GM19467 (cell line): ENCODE data around the gene CABP1.
"Not testable (repeated sequence)": the region's sequence is repeated elsewhere in the genome, so short reads cannot be mapped to it uniquely, and the experiment has no call there.

ENCODE experiments used
- ATAC-seq: cut with Tn5 transposase; IDR thresholded peaks from one replicate; pipeline ENCODE4 v1.9.1; 2021; ENCODE audit warnings: mild to moderate bottlenecking, moderate library complexity; ENCODE audit not compliant: unreplicated experiment

Gene CABP1

DNA sequence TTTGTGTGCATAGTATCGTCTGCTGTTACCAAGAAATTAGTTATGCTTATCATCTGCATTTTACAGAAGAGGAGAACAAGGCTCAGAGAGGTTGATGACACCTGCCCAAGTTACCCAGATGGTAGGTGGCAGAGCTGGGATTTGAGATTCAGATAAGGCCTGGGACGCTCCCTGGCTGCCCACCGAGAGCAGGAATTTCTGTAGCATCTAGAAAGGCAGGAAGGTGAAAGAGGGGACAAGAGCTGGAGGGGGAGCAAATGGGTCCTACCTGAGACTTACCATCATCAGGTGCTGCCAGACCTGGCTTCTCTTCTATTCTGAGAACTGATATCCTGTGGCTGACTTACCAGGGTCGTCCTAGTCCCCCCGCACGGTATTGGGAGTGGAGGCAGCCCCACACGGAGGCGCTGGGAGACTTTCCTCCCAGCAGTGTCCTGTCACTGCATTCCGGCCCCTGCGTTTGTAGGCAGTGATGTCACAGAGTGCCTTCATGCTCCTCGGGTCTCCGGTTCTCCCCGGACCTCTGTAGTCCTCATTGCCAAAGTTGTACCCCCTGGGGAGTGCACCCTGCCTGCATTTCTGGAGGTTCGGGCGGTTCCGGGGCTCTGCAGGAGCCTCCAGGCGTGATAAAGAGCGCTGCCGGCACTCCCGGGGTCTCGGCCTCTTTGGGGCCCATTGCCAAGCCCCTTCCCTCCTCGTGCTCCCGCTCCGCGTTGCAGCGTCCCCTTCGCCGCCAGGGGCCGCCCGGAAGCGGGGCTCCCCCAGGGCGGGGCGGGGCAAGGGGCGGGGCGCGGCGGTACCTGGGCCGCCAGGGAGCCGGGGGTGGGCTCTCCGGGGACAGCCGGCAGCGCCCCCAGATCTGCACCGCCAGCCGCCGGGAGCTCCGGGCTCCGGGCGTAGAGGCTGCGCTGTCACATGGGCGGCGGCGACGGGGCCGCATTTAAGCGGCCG lies at the start of gene CABP1:
Gene CABP1 (plus strand): TSS at position 856 of the 951 bp plus-strand sequence. CDS start 60 bp downstream, at position 916.
- ATAC-seq = peak; percentile 57

DNA sequence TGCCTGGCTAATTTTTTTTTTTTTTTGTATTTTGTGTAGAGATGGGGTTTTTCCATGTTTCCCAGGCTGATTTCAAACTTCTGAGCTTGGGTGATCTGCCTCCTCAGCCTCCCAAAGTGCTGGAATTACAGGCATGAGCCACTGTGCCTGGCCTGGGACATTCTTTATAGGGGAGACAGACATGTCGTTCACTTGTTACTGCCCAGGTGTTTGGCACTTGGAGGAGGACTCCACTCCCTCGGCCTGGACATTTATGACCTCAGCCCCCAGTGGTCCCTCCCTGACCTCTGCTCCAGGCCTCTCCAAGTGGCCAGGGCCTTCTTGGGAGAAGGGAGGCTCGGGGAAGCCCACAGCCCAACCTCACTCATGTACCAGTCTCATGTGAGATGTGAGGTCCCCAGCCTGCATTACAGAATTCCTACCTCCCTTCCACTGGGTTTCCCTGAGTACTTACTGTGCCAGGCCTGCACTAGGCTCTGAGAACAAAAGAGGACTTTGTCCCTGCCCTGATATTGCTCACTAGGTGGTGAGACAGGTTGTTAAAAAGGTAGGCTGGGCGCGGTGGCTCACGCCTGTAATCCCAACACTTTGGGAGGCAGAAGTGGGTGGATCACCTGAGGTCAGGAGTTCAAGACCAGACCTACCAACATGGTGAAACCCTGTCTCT lies 49.6 kb upstream of the CABP1 start:
- no peak for ATAC-seq

DNA sequence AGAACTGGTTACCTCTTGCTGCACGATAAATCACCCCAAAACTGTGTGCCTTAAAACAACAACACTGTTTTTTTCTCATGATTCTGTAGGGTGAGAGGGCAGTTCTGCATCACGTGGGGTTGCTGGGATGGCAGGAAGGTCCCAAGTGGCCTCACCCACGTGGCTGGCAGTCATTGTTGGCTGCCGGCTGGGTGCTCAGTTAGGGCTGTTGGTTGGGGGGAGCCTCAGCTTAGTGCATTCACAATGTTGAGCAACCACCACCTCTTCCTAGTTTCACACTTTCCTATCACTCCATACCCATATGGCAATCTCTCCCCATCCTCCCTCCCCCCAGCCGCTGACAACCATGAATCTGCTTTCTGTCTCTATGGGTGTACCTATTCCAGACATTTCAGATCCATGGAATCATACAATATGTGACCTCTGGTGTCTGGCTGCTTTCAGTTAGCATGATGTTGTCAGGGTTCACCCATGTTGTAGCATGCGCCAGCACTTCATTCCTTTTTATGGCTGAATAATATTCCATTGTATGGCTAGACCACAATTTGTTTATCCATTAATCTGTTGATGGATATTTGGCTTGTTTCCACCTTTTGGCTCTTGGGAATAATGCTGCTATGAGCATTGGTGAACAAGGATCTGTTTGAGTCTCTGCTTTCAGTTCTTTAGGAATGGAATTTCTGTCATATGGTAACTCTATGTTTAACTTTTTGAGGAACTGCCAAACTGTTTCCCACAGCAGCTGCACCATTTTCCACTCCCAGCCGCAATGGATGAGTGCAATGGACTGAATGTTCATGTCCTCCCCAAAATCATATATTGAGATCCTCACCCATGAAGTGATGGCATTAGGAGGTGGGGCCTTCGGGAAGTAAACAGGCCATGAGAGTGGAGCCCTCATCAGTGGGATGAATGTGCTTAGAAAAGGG lies 48.0 kb upstream of the CABP1 start:
- ATAC-seq = no peak

DNA sequence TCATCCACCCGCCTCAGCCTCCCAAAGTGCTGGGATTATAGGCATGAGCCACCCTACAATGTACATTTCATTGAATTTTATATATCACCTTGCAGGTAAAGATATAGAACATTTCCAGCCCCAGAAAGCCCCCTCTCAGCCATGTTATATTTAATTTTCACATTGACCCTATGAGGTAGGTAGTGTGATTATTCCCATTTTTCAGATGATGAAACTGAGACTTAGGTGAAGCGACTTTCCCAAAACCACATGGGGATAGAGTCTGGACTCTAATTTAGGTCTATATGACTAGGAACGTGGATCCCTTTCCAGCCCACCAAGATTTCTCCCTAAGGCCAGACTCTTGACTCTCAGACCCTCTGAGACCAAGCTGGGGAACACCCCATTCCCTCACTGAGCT lies 43.5 kb upstream of the CABP1 start:
- no peak for ATAC-seq

DNA sequence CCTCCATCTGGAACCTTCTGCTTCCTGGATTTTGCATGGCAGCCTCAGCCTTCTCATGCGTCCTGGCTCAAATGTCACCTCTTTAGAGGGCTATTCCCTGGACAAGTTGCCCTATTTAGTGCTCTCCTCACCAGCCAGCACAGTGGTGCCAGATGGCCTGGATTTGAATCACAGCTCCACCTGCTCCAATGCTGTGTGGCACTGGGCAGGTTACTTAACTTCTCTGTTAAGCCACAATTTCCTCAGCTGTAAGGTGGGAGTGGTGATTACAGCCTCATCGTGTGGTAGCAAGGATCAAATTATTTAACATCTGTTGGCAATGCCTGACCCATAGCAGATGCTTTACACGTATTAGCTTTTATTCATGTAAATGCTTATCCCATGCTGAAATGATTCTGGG lies 42.6 kb upstream of the CABP1 start:
- no peak for ATAC-seq

DNA sequence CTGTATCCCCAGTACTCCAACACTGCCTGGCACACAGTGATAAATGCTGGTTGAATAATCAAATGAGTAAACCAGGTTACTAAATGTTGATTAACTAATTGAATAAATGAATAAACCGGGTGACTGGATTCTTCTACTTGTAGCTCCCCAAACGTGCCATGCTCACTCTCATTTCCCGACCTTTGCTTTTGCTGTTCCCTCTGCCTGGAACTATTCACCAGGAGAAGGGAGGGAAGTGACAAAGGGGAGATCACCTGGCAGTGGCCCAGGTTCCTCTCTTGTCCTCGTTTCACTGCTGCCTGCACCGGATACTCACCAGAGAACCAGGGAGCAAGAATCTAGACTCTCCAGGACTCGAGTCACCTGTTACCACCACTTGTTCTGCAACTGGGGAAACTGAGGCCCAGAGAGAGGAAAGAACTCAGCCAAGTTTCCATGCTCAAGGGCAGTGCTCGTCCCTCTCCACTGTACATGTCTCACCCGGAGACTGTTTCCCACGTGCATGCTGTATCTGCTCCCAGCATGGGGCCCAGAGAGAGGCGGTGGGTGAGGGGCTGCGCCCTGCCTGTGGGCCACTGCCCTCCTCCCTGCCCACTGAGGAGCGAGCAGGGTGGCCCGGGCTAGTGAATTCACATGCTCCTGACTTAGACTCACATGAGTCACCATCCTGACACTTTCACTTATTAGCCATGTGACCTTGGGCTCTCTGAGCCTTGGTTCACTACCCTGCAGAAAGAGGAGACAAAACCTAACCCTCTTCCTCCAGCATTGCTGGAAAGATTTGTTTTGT lies 41.6 kb upstream of the CABP1 start:
- ATAC-seq = no peak

DNA sequence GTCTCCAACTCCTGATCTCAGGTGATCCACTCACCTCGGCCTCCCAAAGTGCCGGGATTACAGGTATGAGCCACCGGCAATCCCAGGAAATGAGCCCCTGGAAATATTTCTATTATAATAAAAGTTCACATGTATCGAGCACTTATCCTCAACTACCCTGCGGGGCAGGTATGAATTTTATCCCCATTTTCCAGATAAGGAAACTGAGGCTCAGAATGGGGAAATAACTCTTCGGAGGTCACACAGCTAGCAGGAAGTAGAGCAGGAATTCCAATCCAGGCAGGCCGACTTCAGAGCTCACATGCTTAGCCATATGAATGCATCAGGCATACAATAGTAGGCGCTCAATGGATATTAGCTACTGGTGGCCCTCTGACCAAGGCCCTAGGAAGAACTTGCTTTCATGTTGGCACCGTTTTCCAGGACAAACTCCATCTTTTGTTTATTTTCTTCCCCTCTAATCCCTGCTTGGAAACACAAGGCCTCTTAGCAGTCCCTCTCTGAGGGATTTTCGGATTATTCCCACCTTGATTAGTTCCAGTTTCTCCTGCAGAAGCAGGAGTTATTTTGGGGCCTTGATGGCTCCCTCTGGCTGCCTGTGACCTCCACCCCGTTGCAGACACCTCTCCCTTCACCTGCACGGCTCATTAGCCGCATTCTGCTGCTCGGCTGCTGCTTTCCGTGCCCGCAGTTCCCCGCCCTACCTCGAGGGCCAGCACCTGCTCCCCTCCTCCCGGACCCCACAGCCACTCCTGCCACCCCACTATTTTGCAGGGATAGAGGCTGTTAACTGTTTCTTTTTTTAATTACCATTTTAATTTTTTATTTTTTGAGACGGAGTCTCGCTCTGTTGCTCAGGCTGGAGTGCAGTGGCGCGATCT lies 40.5 kb upstream of the CABP1 start:
- no peak for ATAC-seq

DNA sequence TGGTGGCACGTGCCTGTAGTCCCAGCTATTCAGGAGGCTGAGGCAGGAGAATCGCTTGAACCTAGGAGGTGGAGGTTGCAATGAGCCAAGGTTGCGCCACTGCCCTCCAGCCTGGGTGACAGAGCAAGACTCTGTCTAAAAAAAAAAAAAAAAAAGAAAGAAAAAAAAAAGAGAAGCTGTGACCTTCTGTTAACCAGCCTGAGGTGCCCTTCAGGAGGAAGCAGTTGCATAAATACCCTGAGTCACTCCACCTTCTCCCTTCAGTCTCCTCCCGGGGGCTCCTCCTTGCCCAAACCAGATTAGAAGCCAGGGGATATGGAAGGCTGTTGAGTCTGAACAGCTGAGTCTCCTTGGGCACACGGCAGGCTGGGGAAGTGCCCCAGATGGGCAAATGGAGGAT lies 38.0 kb upstream of the CABP1 start:
- not testable (repeated sequence) for ATAC-seq

DNA sequence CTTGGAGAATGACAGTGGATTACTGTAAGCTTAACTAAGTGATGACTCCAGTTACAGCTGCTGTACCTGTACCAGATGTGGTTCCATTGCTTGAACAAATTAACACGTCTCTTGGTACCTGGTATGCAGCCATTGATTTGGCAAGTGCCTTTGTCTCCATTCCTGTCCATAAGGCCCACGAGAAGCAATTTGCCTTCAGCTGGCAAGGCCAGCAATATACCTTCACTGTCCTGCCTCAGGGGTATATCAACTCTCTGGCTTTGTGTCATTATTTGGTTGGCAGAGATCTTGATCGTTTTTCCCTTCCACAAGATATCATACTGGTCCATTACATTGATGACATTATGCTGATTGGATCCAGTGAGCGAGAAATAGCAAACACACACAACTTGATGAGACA lies 29.9 kb upstream of the CABP1 start:
- no peak for ATAC-seq

DNA sequence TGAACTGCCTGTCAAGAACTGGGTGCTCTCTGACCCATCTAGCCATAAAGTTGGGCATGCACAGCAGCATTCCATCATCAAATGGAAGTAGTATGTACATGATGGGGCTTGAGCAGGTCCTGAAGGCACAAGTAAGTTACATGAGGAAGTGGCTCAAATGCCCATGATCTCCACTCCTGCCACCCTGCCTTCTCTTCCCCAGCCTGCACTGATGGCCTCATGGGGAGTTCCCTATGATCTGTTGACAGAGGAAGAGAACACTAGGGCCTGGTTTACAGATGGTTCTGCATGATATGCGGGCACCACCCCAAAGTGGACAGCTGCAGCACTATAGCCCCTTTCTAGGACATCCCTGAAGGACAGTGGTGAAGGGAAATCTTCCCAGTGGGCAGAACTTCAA lies 28.9 kb upstream of the CABP1 start:
- ATAC-seq = not testable (repeated sequence)

DNA sequence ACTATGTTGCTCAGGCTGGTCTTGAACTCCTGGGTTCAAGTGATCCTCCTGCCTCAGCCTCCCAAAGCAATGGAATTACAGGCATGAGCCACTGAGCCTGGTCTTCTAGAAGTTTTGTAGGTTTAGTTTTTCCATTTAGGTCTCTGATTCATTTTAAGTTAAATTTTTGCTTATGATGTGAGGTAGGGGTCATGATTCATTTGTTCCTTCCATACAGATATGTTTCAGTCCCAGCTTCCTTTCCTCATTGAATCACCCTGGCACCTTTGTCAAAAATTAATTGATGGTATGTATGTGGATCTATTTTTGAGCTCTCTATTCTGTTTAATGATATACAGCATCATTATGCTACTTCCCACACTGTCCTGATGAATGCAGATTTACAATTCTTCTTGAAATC lies 25.6 kb upstream of the CABP1 start:
- no peak for ATAC-seq

DNA sequence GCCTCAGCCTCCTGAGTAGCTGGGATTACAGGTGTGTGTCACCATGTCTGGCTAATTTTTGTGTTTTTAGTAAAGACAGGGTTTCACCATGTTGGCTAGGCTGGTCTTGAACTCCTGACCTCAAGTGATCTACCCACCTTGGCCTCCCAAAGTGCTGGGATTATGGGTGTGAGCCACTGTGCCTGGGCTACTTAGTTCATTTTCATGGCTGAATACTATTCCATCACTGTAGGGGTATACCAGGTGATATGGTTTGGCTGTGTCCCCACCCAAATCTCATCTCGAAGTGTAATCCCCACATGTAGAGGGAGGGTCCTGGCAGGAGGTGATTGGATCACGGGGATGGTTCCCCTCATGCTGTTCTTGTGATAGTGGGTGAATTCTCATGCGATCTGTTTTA lies 23.2 kb upstream of the CABP1 start:
- not testable (repeated sequence) for ATAC-seq

DNA sequence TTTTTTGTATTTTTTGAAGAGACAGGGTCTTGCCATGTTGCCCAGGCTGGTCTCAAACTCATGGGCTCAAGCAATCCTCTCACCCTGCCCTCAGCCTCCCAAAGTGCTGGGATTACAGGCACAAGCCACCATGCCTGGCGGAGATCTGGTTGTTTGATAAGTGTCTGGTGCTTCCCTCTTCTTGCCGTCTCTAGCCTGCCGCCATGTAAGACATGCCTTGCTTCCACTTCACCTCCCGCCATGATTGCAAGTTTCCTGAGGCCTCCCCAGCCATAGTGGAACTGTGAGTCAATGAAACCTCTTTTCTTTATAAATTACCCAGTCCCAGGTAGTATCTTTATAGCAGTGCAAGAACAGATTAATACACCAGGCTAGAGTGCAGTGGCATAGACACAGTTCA lies 22.7 kb upstream of the CABP1 start:
- ATAC-seq = not testable (repeated sequence)

DNA sequence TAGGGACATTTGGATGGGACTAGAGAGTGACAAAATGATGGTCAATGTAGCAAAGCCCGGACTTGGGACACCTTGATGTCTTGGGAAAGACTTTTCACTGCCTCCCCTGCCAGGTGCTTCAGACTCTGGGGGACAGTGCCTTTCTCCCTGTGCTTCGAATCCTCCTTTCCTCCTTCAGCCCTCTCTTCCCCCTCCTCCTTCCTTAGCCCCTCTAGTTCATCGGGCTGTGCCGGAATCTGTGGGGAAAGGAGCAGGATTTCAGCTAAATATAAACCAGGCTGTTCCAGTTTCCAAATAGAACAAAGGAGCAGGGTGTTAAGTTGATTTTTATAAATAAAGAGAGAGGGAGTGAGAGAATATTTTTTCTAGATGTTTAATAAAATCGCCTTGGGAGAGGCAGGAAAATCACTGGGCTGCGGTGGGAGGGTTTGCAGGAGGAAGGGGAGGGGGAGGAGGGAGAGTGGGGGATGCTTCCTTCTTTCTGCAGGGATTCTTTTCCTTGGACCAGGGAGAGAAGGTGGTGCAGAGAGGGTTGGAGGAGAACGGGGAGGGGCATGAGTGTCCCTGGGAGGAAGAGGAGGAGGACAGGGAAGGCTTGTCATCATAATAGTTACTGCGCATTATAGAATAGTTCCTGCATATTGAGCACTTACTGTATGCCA lies 21.3 kb upstream of the CABP1 start:
- ATAC-seq = no peak

DNA sequence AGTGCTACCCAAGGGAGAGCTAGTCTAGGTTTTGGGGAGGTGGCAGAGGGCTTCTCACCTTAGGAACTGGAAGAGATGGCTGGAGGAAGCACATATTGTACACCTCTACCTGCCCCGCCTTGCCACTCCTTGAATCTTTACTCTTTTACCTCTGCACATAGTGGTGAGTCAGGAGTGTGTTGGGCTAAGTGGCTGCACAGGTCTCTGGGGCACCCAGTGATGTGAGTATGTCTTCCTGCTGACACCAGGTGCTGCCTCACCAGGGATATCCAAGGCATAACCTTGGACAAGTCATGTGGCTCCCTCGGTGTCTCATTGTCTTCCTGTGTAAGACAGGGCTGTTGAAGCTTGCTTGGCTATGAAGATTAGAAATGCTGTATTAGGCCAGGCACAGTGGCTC lies 19.8 kb upstream of the CABP1 start:
- ATAC-seq = no peak

DNA sequence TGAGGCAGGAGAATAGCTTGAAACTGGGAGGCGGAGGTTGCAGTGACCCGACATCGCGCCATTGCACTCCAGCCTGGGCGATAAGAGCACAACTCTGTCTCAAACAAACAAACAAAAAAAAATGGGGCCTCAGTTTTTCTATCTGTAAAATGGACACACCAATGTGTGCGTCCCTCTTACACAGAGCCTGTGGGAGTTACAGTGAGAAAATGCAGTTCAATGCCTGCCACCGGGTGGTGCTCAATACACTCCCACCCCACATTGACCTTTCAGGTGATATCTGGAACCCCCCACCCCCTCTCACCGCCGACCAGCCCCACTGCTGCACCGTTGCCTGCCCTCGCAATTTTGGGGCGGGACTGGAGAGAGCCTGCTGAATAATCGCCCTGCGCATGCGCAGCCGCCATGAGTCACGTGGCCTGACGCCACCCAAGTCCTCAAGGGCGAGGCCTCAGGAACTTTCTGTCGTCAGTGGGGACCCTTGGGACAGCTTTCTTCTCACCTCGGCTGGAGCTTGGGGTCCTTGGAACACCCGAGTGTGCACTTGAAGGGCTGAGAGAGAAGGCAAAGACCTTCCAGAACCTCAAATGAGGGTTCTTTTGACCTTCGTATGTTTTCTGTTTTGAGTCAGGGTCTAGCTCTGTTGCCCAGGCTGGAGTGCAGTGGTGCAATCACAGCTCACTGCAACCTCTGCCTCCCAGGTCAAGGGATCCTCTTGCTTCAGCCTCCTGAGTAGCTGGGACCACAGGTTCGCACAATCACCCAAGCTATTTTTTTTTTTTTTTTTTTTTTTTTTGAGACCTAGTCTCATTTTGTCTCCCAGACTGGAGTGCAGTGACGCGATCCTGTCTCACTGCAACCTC lies 14.6 kb upstream of the CABP1 start:
- ATAC-seq = no peak

DNA sequence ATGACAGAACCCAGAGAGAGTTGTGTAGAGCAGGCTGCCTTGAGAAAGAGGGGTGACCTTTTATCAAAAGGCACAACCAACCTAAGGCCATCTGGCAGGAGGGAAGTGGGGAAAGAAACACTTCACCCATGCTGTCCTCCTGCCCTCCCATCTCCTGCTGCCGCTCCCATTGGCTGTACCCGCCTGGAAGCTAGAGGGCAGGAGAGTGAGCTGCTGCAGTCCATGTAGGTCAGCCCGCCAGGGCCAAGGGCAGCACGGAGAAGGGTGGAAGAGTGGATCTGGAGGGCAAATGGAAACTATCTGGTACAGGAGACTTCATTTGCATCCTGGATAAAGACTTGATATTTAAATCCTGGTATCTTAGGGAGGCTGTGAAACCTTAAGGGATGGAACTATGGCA lies 11.5 kb upstream of the CABP1 start:
- ATAC-seq = no peak
